H1 (cell line): ENCODE results near the gene SH3RF2. TPM values are rescaled to one million over a fixed set of nuclear protein-coding genes. Genes with fewer than 3 reads are reported as not detected.

Experiments
- CTCF ChIA-PET: fragments of 300-600 bp; sonication (Branson Sonifier 250); formaldehyde crosslinking; loops from one replicate; lab custom pipeline; 2021; ENCODE audit not compliant: partially characterized antibody; lab: Charles Lee
- POLR2A ChIA-PET: fragments of 300-600 bp; sonication (Branson Sonifier 250); formaldehyde crosslinking; loops from one replicate; lab custom pipeline; 2021; ENCODE audit warnings: inconsistent platforms; ENCODE audit not compliant: partially characterized antibody; lab: Charles Lee
- DNase-seq, 2 experiments: peaks; one replicate each; pipeline versions ENCODE4 v3.0.0 to v3.0.0-alpha.2; 2010 to 2022; ENCODE audit warnings: low spot score in 2 of 2, low read depth in 1 of 2, mixed read lengths in 1 of 2
- FAIRE-seq: peaks from 2 replicates; lab custom pipeline; 2011; peaks lifted over from hg19 to GRCh38; lab: Jason Lieb, UNC
- H2AFZ ChIP-seq: 2 replicates; pipeline ENCODE4 v1.8.1; 2012; ENCODE audit warnings: low read length, inconsistent platforms
- H2AK5ac ChIP-seq: 2 replicates; pipeline ENCODE4 v1.6.1; 2013; ENCODE audit warnings: low read depth, low read length
- H2BK120ac ChIP-seq: replicated peaks from 2 replicates; pipeline ENCODE3; 2013; ENCODE audit warnings: low read depth, low read length, inconsistent platforms
- H2BK12ac ChIP-seq: 2 replicates; pipeline ENCODE4 v1.6.1; 2013; ENCODE audit warnings: low read depth, low read length
- H2BK15ac ChIP-seq: 2 replicates; pipeline ENCODE4 v1.6.1; 2013; ENCODE audit warnings: low read length
- H2BK20ac ChIP-seq: 2 replicates; pipeline ENCODE4 v1.6.1; 2013; ENCODE audit warnings: low read length
- H2BK5ac ChIP-seq: 2 replicates; pipeline ENCODE4 v1.6.1; 2013; ENCODE audit warnings: low read depth, low read length
- H3K14ac ChIP-seq: 2 replicates; pipeline ENCODE4 v1.6.1; 2013; ENCODE audit warnings: inconsistent platforms; ENCODE audit not compliant: insufficient read length
- H3K18ac ChIP-seq: 2 replicates; pipeline ENCODE4 v1.6.1; 2013; ENCODE audit warnings: low read length; ENCODE audit errors: extremely low read depth
- H3K23ac ChIP-seq: 2 replicates; pipeline ENCODE4 v1.6.1; 2013; ENCODE audit warnings: inconsistent platforms; ENCODE audit not compliant: insufficient read length
- H3K23me2 ChIP-seq: 2 replicates; pipeline ENCODE4 v1.6.1; 2013; ENCODE audit warnings: low read depth, low read length
- H3K27ac ChIP-seq: 2 replicates; pipeline ENCODE4 v1.6.1; 2011; ENCODE audit warnings: low read depth, low read length, inconsistent platforms
- H3K27me3 ChIP-seq, 4 experiments: replicated peaks in 1 of 4; 1 replicate in 1 of 4; 2 replicates in 3 of 4; pipeline versions ENCODE4 v1.6.1 to v1.8.1; 2011 to 2013; ENCODE audit warnings: low read length in 3 of 4, mild to moderate bottlenecking in 3 of 4, inconsistent platforms in 2 of 4, mixed read lengths in 2 of 4, moderate library complexity in 1 of 4; ENCODE audit not compliant: control insufficient read depth in 3 of 4, insufficient read depth in 3 of 4; ENCODE audit errors: extremely low read depth in 1 of 4
- H3K36me3 ChIP-seq, 4 experiments: 2 replicates each; pipeline versions ENCODE4 v1.6.1 to v1.8.1; 2011 to 2013; ENCODE audit warnings: mild to moderate bottlenecking in 4 of 4, low read length in 3 of 4, moderate library complexity in 2 of 4, control low read depth in 1 of 4, inconsistent platforms in 1 of 4; ENCODE audit not compliant: insufficient read depth in 4 of 4, control insufficient read depth in 2 of 4
- H3K4ac ChIP-seq: replicated peaks from 2 replicates; pipeline ENCODE3; 2013; ENCODE audit warnings: low read length, low read depth, mixed read lengths, inconsistent platforms; ENCODE audit not compliant: insufficient read length
- H3K4me1 ChIP-seq, 4 experiments: replicated peaks in 1 of 4; 1 replicate in 1 of 4; 2 replicates in 3 of 4; pipeline versions ENCODE4 v1.6.1 to v1.8.1; 2011 to 2013; ENCODE audit warnings: low read length in 3 of 4, inconsistent platforms in 2 of 4, mixed read lengths in 1 of 4; ENCODE audit not compliant: insufficient read depth in 4 of 4, control insufficient read depth in 3 of 4
- H3K4me2 ChIP-seq, 2 experiments: 2 replicates each; pipeline versions ENCODE4 v1.6.1 to v1.8.1; 2011 to 2013; ENCODE audit warnings: low read depth in 2 of 2, low read length in 2 of 2, control low read depth in 1 of 2, inconsistent platforms in 1 of 2, mild to moderate bottlenecking in 1 of 2; ENCODE audit not compliant: insufficient read depth in 1 of 2
- H3K4me3 ChIP-seq, 4 experiments: fragments of 200-600, 300-600 bp in 1 of 4; sonication (generic), shearing (Covaris generic), sonication (Bioruptor Twin) in 1 of 4; 2 replicates each; pipeline versions ENCODE4 v1.5.1 to v1.8.1; 2011 to 2016; ENCODE audit warnings: low read length in 4 of 4, low read depth in 3 of 4, control low read depth in 2 of 4, inconsistent platforms in 2 of 4, mild to moderate bottlenecking in 2 of 4, mixed read lengths in 1 of 4, moderate library complexity in 1 of 4; ENCODE audit not compliant: insufficient read depth in 2 of 4; ENCODE audit errors: extremely low read depth in 1 of 4
- H3K56ac ChIP-seq: replicated peaks from 2 replicates; pipeline ENCODE3; 2013; ENCODE audit warnings: low read depth, mild to moderate bottlenecking, mixed read lengths, low read length, inconsistent platforms; ENCODE audit not compliant: insufficient read length
- H3K79me1 ChIP-seq: 2 replicates; pipeline ENCODE4 v1.6.1; 2013; ENCODE audit warnings: low read depth, low read length, control low read depth
- H3K79me2 ChIP-seq, 2 experiments: 2 replicates each; pipeline versions ENCODE4 v1.6.1 to v1.8.1; 2012 to 2013; ENCODE audit warnings: low read length in 2 of 2, mild to moderate bottlenecking in 2 of 2, inconsistent platforms in 1 of 2; ENCODE audit not compliant: insufficient read depth in 2 of 2, control insufficient read depth in 1 of 2
- H3K9ac ChIP-seq, 4 experiments: replicated peaks in 1 of 4; 1 replicate in 1 of 4; 2 replicates in 3 of 4; pipeline versions ENCODE4 v1.6.1 to v1.8.1; 2011 to 2013; ENCODE audit warnings: low read depth in 3 of 4, low read length in 3 of 4, control low read depth in 2 of 4, mild to moderate bottlenecking in 2 of 4, moderate library complexity in 2 of 4, inconsistent platforms in 1 of 4; ENCODE audit errors: extremely low read depth in 1 of 4
- H3K9me3 ChIP-seq, 2 experiments: 2 replicates each; pipeline versions ENCODE4 v1.6.1 to v1.8.1; 2012 to 2013; ENCODE audit warnings: mild to moderate bottlenecking in 2 of 2, moderate library complexity in 2 of 2, control low read depth in 1 of 2, inconsistent platforms in 1 of 2, low read depth in 1 of 2, low read length in 1 of 2, mixed read lengths in 1 of 2; ENCODE audit not compliant: insufficient read depth in 2 of 2
- H4K20me1 ChIP-seq, 2 experiments: replicated peaks in 1 of 2; 2 replicates each; pipeline versions ENCODE3 to v1.8.1; 2011 to 2013; ENCODE audit warnings: inconsistent platforms in 2 of 2, low read length in 2 of 2, mild to moderate bottlenecking in 1 of 2; ENCODE audit not compliant: insufficient read depth in 2 of 2, control insufficient read depth in 1 of 2
- H4K5ac ChIP-seq: 2 replicates; pipeline ENCODE4 v1.6.1; 2013; ENCODE audit warnings: low read length, low read depth, mixed read lengths, inconsistent platforms; ENCODE audit not compliant: insufficient read length
- H4K8ac ChIP-seq: 2 replicates; pipeline ENCODE4 v1.8.0; 2013; ENCODE audit warnings: mild to moderate bottlenecking, moderate library complexity, low read length, inconsistent platforms; ENCODE audit not compliant: insufficient read depth; ENCODE audit errors: extremely low read depth
- H4K91ac ChIP-seq: replicated peaks from 2 replicates; pipeline ENCODE3; 2013; ENCODE audit warnings: low read length, mixed read lengths, inconsistent platforms; ENCODE audit not compliant: insufficient read length
- BCL11A ChIP-seq, 2 experiments: IDR thresholded peaks; one replicate each; pipeline ENCODE4 v1.6.1; 2011; ENCODE audit warnings: low read depth in 2 of 2, low read length in 2 of 2, mild to moderate bottlenecking in 2 of 2
- KDM5A ChIP-seq: fragments of 200-600 bp; IDR thresholded peaks from 2 replicates; pipeline ENCODE4 v1.7.1; 2012; ENCODE audit warnings: mild to moderate bottlenecking, low read length, inconsistent platforms, mixed read lengths
- PHF8 ChIP-seq: fragments of 200-600 bp; sonication (generic); conservative IDR thresholded peaks from 2 replicates; pipeline ENCODE4 v1.7.1; 2012; ENCODE audit warnings: low read depth, mild to moderate bottlenecking, inconsistent platforms, low read length, moderate library complexity
- SAP30 ChIP-seq: fragments of 300-600 bp; sonication (generic); IDR thresholded peaks from 2 replicates; pipeline ENCODE4 v1.7.1; 2012; ENCODE audit warnings: low read length, moderate library complexity, mild to moderate bottlenecking, inconsistent platforms; ENCODE audit not compliant: insufficient read depth, insufficient replicate concordance
- SP1 ChIP-seq: IDR thresholded peaks from 2 replicates; pipeline ENCODE4 v1.6.1; 2011; ENCODE audit warnings: low read depth, low read length
- TAF7 ChIP-seq: optimal IDR thresholded peaks from 2 replicates; pipeline ENCODE3; 2011; ENCODE audit warnings: low read depth, mild to moderate bottlenecking, inconsistent platforms, low read length, moderate library complexity, borderline replicate concordance
- WGBS, 2 experiments: shearing (Covaris generic) in 1 of 2; methylation state at CpG; one replicate each; pipeline versions ENCODE4 v1.1.6 to v1.1.7; 2013 to 2015; ENCODE audit warnings: low lambda C conversion rate in 2 of 2, mixed read lengths in 2 of 2, inconsistent platforms in 1 of 2, low coverage in 1 of 2, missing lambda C conversion rate in 1 of 2; ENCODE audit not compliant: insufficient replicate concordance in 2 of 2, insufficient coverage in 1 of 2, insufficient read length in 1 of 2; ENCODE audit errors: extremely low coverage in 1 of 2, missing lambda C conversion rate in 1 of 2; 5-methylcytosine and 5-hydroxymethylcytosine counted together
- polyA plus RNA-seq, 7 experiments: library from polyadenylated mRNA; depleted of rRNA in 3 of 7; stranded (reverse) in 5 of 7; unstranded in 2 of 7; fragments of >200 nt in 5 of 7; fragments of 200-250 nt in 2 of 7; gene quantifications; 1 replicate in 5 of 7; 2 replicates in 1 of 7; 4 replicates in 1 of 7; pipeline versions ENCODE4 v1.2.1 to v1.2.3, GENCODE V29; 2011 to 2013; ENCODE audit warnings: missing spikeins in 2 of 7, mixed read lengths in 2 of 7
- total RNA-seq: library from RNA; stranded (reverse); fragmentation: NEBNext Ultra II Directional; extraction: Animal tissue kit (Norgen Biotek cat#: 25700); gene quantifications from 2 replicates; pipeline ENCODE4 v1.2.1, GENCODE V29; 2021

SH3RF2 gene
- total and polyA plus RNA-seq, 2 of the 8 experiments (the other 6 are each of a cell fraction or from before 2014, with no cell fraction given), result 0.80 to 0.95 TPM

GRCh38 chr5:145991044-145991575 is 54.7 kb downstream of the SH3RF2 start:
- Histone ChIP-seq H2BK120ac (no peak overlapping the region), H3K14ac (no peak overlapping the region), H4K5ac (no peak overlapping the region), H2AFZ (no peak overlapping the region), H3K27me3 (peaks cover 0 to 1% (median 0%) of the 10 kb centered on the region in 4 experiments; a peak in 1 of 7 replicates), H3K56ac (no peak overlapping the region), H4K8ac (no peak overlapping the region), H3K27ac (no peak overlapping the region), H3K9ac (no peak overlapping the region), H2BK5ac (no peak overlapping the region), H3K4ac (no peak overlapping the region), H3K79me1 (no peaks in the 10 kb centered on the region), H3K79me2 (no peaks in the 10 kb centered on the region), H4K91ac (no peak overlapping the region), H2BK20ac (no peak overlapping the region), H2BK12ac (no peak overlapping the region), H3K18ac (no peak overlapping the region), H2BK15ac (no peak overlapping the region), H3K4me1 (no peaks in the 10 kb centered on the region), H3K9me3 (peaks cover 8% of the 10 kb centered on the region in 2 experiments), H4K20me1 (no peaks in the 10 kb centered on the region), H3K4me2 (no peak overlapping the region), H3K36me3 (no peaks in the 10 kb centered on the region), H2AK5ac (no peak overlapping the region), H3K23me2 (no peaks in the 10 kb centered on the region), H3K23ac (no peak overlapping the region), H3K4me3 (no peak overlapping the region)
- CTCF ChIA-PET, result interaction anchor here (0.6 to 3.7 kb wide), 4 partner anchors 8 to 1352 kb away, joined by 3 to 16 read pairs (median 5); no protein-coding TSS in a partner anchor
- 81% methylated on average over 3 of the region's 3 CpGs; no CpG with 5 or more reads in 1 of the 2 experiments for WGBS, 2 experiments
- POLR2A ChIA-PET, result interaction anchor here (0.6 kb wide), 1 partner anchor 15 kb away, joined by 3 read pairs; no protein-coding TSS in a partner anchor
- DNase-seq (no peak), FAIRE-seq (no peak)
- TF ChIP-seq TAF7 (no peak), PHF8 (no peak), SP1 (no peak), SAP30 (no peak), KDM5A (no peak), BCL11A (IDR thresholded peaks at IDR 0.05; ENCODE audit: low read depth in 2 of 2, low read length in 2 of 2) (no peak)
